ENCODE measurements around the gene TMSB4X. TPM values are rescaled to one million over a fixed set of nuclear protein-coding genes. Genes with fewer than 3 reads are reported as not detected.
A peak's percentile ranks its signal among the peaks of the same experiment; 100 is the strongest.

TMSB4X gene
- total and polyA plus RNA-seq, 2 of the 8 experiments (the other 6 are each of a cell fraction or from before 2014, with no cell fraction given), result 2,063 to 2,112 TPM

- no peak overlapping the region for H2BK20ac ChIP-seq (ENCODE audit: low read length)
- no peak overlapping the region for H3K56ac ChIP-seq (replicated peaks; ENCODE audit: insufficient read length, low read depth, low read length)
- no peak overlapping the region for H2AFZ ChIP-seq (ENCODE audit: low read length)
- H2BK15ac ChIP-seq (ENCODE audit: low read length), result no peak overlapping the region
- ChIA-PET POLR2A (ENCODE audit: partially characterized antibody) (interaction anchor here (0.8 to 3.5 kb wide), 12 partner anchors 9 to 507 kb away, joined by 3 to 14 read pairs (median 4); no protein-coding TSS in a partner anchor), CTCF (ENCODE audit: partially characterized antibody) (interaction anchor here (1.4 to 2.3 kb wide), 2 partner anchors 27 to 31 kb away, joined by 6 to 9 read pairs; no protein-coding TSS in a partner anchor)
- no peak overlapping the region for H4K8ac ChIP-seq (ENCODE audit: extremely low read depth, insufficient read depth, low read length)
- no peak overlapping the region for H4K91ac ChIP-seq (replicated peaks; ENCODE audit: insufficient read length, low read length)
- H4K20me1 ChIP-seq (replicated peaks in 1 of 2; ENCODE audit: control insufficient read depth in 1 of 2, insufficient read depth in 2 of 2, low read length in 2 of 2), result no peaks in the 10 kb centered on the region
- H3K4ac ChIP-seq (replicated peaks; ENCODE audit: insufficient read length, low read depth, low read length), result no peak overlapping the region
- H3K27ac ChIP-seq (ENCODE audit: low read depth, low read length), result no peak overlapping the region; the same call in 1 of the 2 replicates
- peaks cover 0 to 26% of the 10 kb centered on the region in 2 experiments; a peak in 3 of 4 replicates for H3K79me2 ChIP-seq (ENCODE audit: control insufficient read depth in 1 of 2, insufficient read depth in 2 of 2, low read length in 2 of 2)
- no peaks in the 10 kb centered on the region for H3K79me1 ChIP-seq (ENCODE audit: low read depth, low read length)
- H3K4me3 ChIP-seq (ENCODE audit: extremely low read depth in 1 of 4, insufficient read depth in 2 of 4, low read depth in 3 of 4, low read length in 4 of 4), result peak overlapping the region in 2 of 4 experiments; percentile 87 to 100; a peak in 3 of 8 replicates
- TF ChIP-seq POLR2A (IDR thresholded peaks at IDR 0.05; ENCODE audit: control extremely low read depth in 1 of 2, low read depth in 2 of 2, low read length in 2 of 2) (peak in 1 of 2 experiments; percentile 20; a peak in 1 of 3 replicates), BCL11A (IDR thresholded peaks at IDR 0.05; ENCODE audit: low read depth in 2 of 2, low read length in 2 of 2) (no peak), CHD2 (IDR thresholded peaks at IDR 0.05; ENCODE audit: low read length) (peak; percentile 34)
- peaks cover 0 to 7% (median 1%) of the 10 kb centered on the region in 4 experiments; a peak in 2 of 7 replicates for H3K4me1 ChIP-seq (replicated peaks in 1 of 4; ENCODE audit: control insufficient read depth in 3 of 4, insufficient read depth in 4 of 4, low read length in 3 of 4)
- H3K9ac ChIP-seq (replicated peaks in 1 of 4; ENCODE audit: extremely low read depth in 1 of 4, low read depth in 3 of 4, low read length in 3 of 4), result peak overlapping the region in 1 of 4 experiments; percentile 50; a peak in 1 of 7 replicates
- H3K27me3 ChIP-seq (replicated peaks in 1 of 4; ENCODE audit: control insufficient read depth in 3 of 4, extremely low read depth in 1 of 4, insufficient read depth in 3 of 4, low read length in 3 of 4), result no peaks in the 10 kb centered on the region
- H3K23ac ChIP-seq (ENCODE audit: insufficient read length), result no peak overlapping the region
- no peak overlapping the region for H3K18ac ChIP-seq (ENCODE audit: extremely low read depth, low read length)
- H2AK5ac ChIP-seq (ENCODE audit: low read depth, low read length), result no peak overlapping the region
- no peak overlapping the region for H3K14ac ChIP-seq (ENCODE audit: insufficient read length)
- no peak overlapping the region for H2BK12ac ChIP-seq (ENCODE audit: low read depth, low read length)
- H3K9me3 ChIP-seq (ENCODE audit: insufficient read depth in 2 of 2, low read depth in 1 of 2, low read length in 1 of 2), result no peaks in the 10 kb centered on the region
- peaks cover 0 to 27% (median 4%) of the 10 kb centered on the region in 4 experiments; a peak in 3 of 8 replicates for H3K36me3 ChIP-seq (ENCODE audit: control insufficient read depth in 2 of 4, insufficient read depth in 4 of 4, low read length in 3 of 4)
- no peak for DNase-seq (ENCODE audit: low read depth in 1 of 2, low spot score in 2 of 2)
- H2BK120ac ChIP-seq (replicated peaks; ENCODE audit: low read depth, low read length), result no peak overlapping the region
- WGBS, 2 experiments (ENCODE audit: extremely low coverage in 1 of 2, insufficient coverage in 1 of 2, insufficient read length in 1 of 2, insufficient replicate concordance in 2 of 2, low coverage in 1 of 2, low lambda C conversion rate in 2 of 2, missing lambda C conversion rate in 1 of 2), result 31% methylated on average over 9 of the region's 9 CpGs; no CpG with 5 or more reads in 1 of the 2 experiments
- no peak for FAIRE-seq
- H3K4me2 ChIP-seq (ENCODE audit: insufficient read depth in 1 of 2, low read depth in 2 of 2, low read length in 2 of 2), result peak overlapping the region; percentile 30 to 63
- H4K5ac ChIP-seq (ENCODE audit: insufficient read length, low read depth, low read length), result no peak overlapping the region
- H3K23me2 ChIP-seq (ENCODE audit: low read depth, low read length), result no peaks in the 10 kb centered on the region
- H2BK5ac ChIP-seq (ENCODE audit: low read depth, low read length), result no peak overlapping the region
Observed at GRCh38 chrX:12977761-12978204, 2.9 kb downstream of the TMSB4X start.

Measured in H1 (cell line).